Ramos (cell line): ENCODE measurements around the gene SLC7A14.

Experiments used
- in situ Hi-C: fragments of 300-500 bp; cut with MboI; formaldehyde crosslinking; loops from one replicate; pipeline ENCODE4 v1.14.3; 2022; ENCODE audit warnings: low sequenced_read_pairs; ENCODE audit not compliant: unreplicated experiment

SLC7A14 gene

GRCh38 chr3:170413291-170413690 lies 172.6 kb downstream of the SLC7A14 start:
- in situ Hi-C loops = loop anchor here (5.0 to 10.0 kb wide), 2 partner anchors 101 to 402 kb away; no protein-coding TSS in a partner anchor

- in situ Hi-C loops = loop anchor here (5.0 to 10.0 kb wide), 2 partner anchors 98 to 404 kb away; no protein-coding TSS in a partner anchor
Measured at GRCh38 chr3:170410428-170411029, 175.3 kb downstream of the SLC7A14 start.
